ENCODE results near the gene BMP4. TPM values are rescaled to one million over a fixed set of nuclear protein-coding genes. Genes with fewer than 3 reads are reported as not detected.

Gene BMP4
- total RNA-seq, 1 experiment from 2014 or later: 12.2 TPM

DNA sequence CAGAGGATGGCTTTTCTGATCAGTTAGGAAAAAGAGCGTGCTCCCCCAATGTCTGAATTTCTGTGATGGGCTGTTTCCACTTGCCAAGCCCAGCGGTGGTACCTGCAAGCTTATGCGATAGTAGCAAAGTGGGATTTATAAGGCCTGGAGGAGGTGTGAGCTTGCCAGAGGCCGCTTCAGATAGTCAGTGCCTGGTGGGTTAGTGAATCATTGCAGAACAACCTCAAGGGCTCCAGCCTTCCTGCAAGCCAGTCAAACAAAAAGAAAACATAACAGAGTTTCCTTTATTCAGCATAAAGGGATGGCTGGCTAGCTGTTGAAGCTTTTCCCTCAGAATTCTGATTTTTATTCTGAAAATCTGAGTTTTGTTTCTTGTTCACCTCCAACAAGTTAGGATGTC is 7.6 kb upstream of the BMP4 start:
- Histone ChIP-seq H3K23me2 (ENCODE audit: insufficient read length, low read depth, low read length, poor library complexity, severe bottlenecking) (peaks cover 11% of the 10 kb centered on the region), H3K9me3 (ENCODE audit: control insufficient read depth, low read depth, low read length) (no peaks in the 10 kb centered on the region), H3K79me2 (ENCODE audit: insufficient read depth, low read length) (no peaks in the 10 kb centered on the region), H3K4me1 (ENCODE audit: insufficient read depth, low read length) (peaks cover 7% of the 10 kb centered on the region; the same call in 1 of the 2 replicates), H3K14ac (ENCODE audit: insufficient read depth, low read length) (no peak overlapping the region), H2BK12ac (ENCODE audit: insufficient read length, low read depth, low read length) (no peak overlapping the region), H3K4me2 (ENCODE audit: insufficient read depth, insufficient read length, low read length) (peak overlapping the region; percentile 64), H4K8ac (replicated peaks; ENCODE audit: insufficient read length, low read depth, low read length) (no peak overlapping the region), H2AK5ac (ENCODE audit: insufficient read length, low read length) (no peak overlapping the region), H2BK120ac (ENCODE audit: low read depth, low read length, poor library complexity, severe bottlenecking) (no peak overlapping the region), H4K5ac (ENCODE audit: insufficient read length, low read depth, low read length) (no peak overlapping the region), H3T11ph (ENCODE audit: low read length) (no peak overlapping the region), H3K4ac (ENCODE audit: low read depth, low read length) (no peak overlapping the region), H3K23ac (ENCODE audit: insufficient read length, low read depth, low read length) (no peak overlapping the region), H4K91ac (ENCODE audit: insufficient read length, low read depth, low read length) (no peak overlapping the region), H2BK20ac (ENCODE audit: low read depth, low read length, poor library complexity, severe bottlenecking) (no peak overlapping the region), H3K9ac (ENCODE audit: extremely low read depth, insufficient read length, low read length) (no peak overlapping the region), H3K56ac (ENCODE audit: insufficient read length, low read depth, low read length) (no peak overlapping the region), H2AFZ (ENCODE audit: low read length) (no peak overlapping the region), H3K79me1 (ENCODE audit: insufficient read depth, low read depth, low read length, poor library complexity, severe bottlenecking) (no peaks in the 10 kb centered on the region), H3K18ac (ENCODE audit: insufficient read length, low read depth, low read length) (no peak overlapping the region), H3K27ac (ENCODE audit: insufficient read length, low read depth, low read length) (no peak overlapping the region), H2BK5ac (ENCODE audit: insufficient read length, low read length) (no peak overlapping the region), H2BK15ac (ENCODE audit: low read depth, low read length) (no peak overlapping the region), H3K27me3 (ENCODE audit: insufficient read depth, low read length) (peaks cover 22% of the 10 kb centered on the region), H4K20me1 (ENCODE audit: control insufficient read depth, insufficient read depth, insufficient read length) (no peaks in the 10 kb centered on the region)
- H3K27ac Mint-ChIP-seq: no peak overlapping the region
- H3K9me3 Mint-ChIP-seq: peaks cover 3 to 14% of the 10 kb centered on the region in 2 experiments; a peak in 2 of 5 replicates
- H3K36me3 Mint-ChIP-seq (ENCODE audit: insufficient read depth in 1 of 3, low read depth in 3 of 3): peaks cover 0 to 16% (median 2%) of the 10 kb centered on the region in 3 experiments; a peak in 3 of 7 replicates
- WGBS (ENCODE audit: extremely low coverage, insufficient read length, low lambda C conversion rate): no CpG with 5 or more reads among the region's 4 CpGs
- peaks cover 67% of the 10 kb centered on the region for H3K27me3 Mint-ChIP-seq (ENCODE audit: low read depth)
- no peak for DNase-seq
- peaks cover 43 to 45% of the 10 kb centered on the region in 2 experiments for H3K4me1 Mint-ChIP-seq
- H3K4me3 Mint-ChIP-seq: peak overlapping the region; percentile 62 to 82; a peak in 4 of 5 replicates
- TF ChIP-seq, protein P1, sequence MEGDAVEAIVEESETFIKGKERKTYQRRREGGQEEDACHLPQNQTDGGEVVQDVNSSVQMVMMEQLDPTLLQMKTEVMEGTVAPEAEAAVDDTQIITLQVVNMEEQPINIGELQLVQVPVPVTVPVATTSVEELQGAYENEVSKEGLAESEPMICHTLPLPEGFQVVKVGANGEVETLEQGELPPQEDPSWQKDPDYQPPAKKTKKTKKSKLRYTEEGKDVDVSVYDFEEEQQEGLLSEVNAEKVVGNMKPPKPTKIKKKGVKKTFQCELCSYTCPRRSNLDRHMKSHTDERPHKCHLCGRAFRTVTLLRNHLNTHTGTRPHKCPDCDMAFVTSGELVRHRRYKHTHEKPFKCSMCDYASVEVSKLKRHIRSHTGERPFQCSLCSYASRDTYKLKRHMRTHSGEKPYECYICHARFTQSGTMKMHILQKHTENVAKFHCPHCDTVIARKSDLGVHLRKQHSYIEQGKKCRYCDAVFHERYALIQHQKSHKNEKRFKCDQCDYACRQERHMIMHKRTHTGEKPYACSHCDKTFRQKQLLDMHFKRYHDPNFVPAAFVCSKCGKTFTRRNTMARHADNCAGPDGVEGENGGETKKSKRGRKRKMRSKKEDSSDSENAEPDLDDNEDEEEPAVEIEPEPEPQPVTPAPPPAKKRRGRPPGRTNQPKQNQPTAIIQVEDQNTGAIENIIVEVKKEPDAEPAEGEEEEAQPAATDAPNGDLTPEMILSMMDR (conservative IDR thresholded peaks at IDR 0.05): no peak

Data from H9 (cell line).